ENCODE data around the gene MAD1L1.
A peak's percentile ranks its signal among the peaks of the same experiment; 100 is the strongest.

The MAD1L1 gene

GRCh38 chr7:1777122-1777521 lies 455.6 kb downstream of the MAD1L1 start:
- DNase-seq (ENCODE audit: low spot score) (no peak), FAIRE-seq (peak; percentile 77)

- FAIRE-seq = no peak
- no peak for DNase-seq (ENCODE audit: low spot score)
Observed at GRCh38 chr7:1775389-1775788, 457.4 kb downstream of the MAD1L1 start.

GRCh38 chr7:1770331-1770730 lies 462.4 kb downstream of the MAD1L1 start:
- FAIRE-seq (peak; percentile 93), DNase-seq (ENCODE audit: low spot score) (no peak)

- peak; percentile 84 for FAIRE-seq
- DNase-seq (ENCODE audit: low spot score) = no peak
Observed at GRCh38 chr7:1769286-1770200, 463.2 kb downstream of the MAD1L1 start.

GRCh38 chr7:1768832-1769231 lies 463.9 kb downstream of the MAD1L1 start:
- DNase-seq (ENCODE audit: low spot score) (no peak), FAIRE-seq (no peak)

GRCh38 chr7:1767524-1767923 lies 465.2 kb downstream of the MAD1L1 start:
- DNase-seq (ENCODE audit: low spot score) (peak; percentile 21), FAIRE-seq (peak; percentile 98)

Data from urothelium cell line (cell line).